Endothelial cell of umbilical vein (primary cell): ENCODE results near the gene CHD9.

Source experiments
- CTCF ChIP-seq, 2 donors: IDR thresholded peaks; 1 replicate in 1 of 2; 2 replicates in 1 of 2; pipeline ENCODE4 v1.5.1; 2011; ENCODE audit warnings: low read length in 2 of 2, mild to moderate bottlenecking in 2 of 2, moderate library complexity in 2 of 2, control low read depth in 1 of 2, inconsistent platforms in 1 of 2, low read depth in 1 of 2; ENCODE audit not compliant: insufficient read depth in 1 of 2; ENCODE audit errors: extremely low read depth in 1 of 2
- EZH2 ChIP-seq: IDR thresholded peaks from 2 replicates; pipeline ENCODE4 v1.6.1; 2012; ENCODE audit warnings: borderline replicate concordance, low read depth, mild to moderate bottlenecking, moderate library complexity, low read length, inconsistent platforms; ENCODE audit not compliant: severe bottlenecking
- GATA2 ChIP-seq: IDR thresholded peaks from 2 replicates; pipeline ENCODE4 v1.7.0; 2011; ENCODE audit warnings: low read depth, mild to moderate bottlenecking, moderate library complexity, mixed read lengths, low read length; ENCODE audit not compliant: insufficient read length, insufficient read depth
- MAX ChIP-seq: IDR thresholded peaks from 2 replicates; pipeline ENCODE4 v1.6.1; 2011; ENCODE audit not compliant: insufficient read depth, insufficient read length
- MYC ChIP-seq: IDR thresholded peaks from one replicate; pipeline ENCODE4 v1.6.1; 2011; ENCODE audit warnings: mild to moderate bottlenecking, low read depth, low read length
- POLR2A ChIP-seq: IDR thresholded peaks from 2 replicates; pipeline ENCODE4 v1.6.1; 2012; ENCODE audit warnings: low read depth, mild to moderate bottlenecking, control low read depth, low read length
- POLR2AphosphoS5 ChIP-seq: IDR thresholded peaks from 2 replicates; pipeline ENCODE4 v1.6.1; 2012; ENCODE audit warnings: low read depth, mild to moderate bottlenecking, control low read depth, low read length, moderate library complexity; ENCODE audit not compliant: insufficient read depth

GRCh38 chr16:53356478-53357207 lies 301.9 kb downstream of the CHD9 start:
- TF ChIP-seq EZH2, result no peak
- no peak for TF ChIP-seq POLR2A
- no peak for TF ChIP-seq CTCF (IDR thresholded peaks at IDR 0.05; ENCODE audit: extremely low read depth in 1 of 2, insufficient read depth in 1 of 2, low read depth in 1 of 2, low read length in 2 of 2)
- TF ChIP-seq GATA2, result no peak
- TF ChIP-seq MAX, result no peak
- TF ChIP-seq MYC, result no peak
- TF ChIP-seq POLR2AphosphoS5, result no peak
